Activated CD4-positive, alpha-beta T cell treated with anti-CD3 and anti-CD28 coated beads, Interleukin-2, amount 10 ng/mL, durations not matched to agents 7 days and 5 days (primary cell): ENCODE measurements around the gene SCUBE1. TPM values are rescaled to one million over a fixed set of nuclear protein-coding genes. Genes with fewer than 3 reads are reported as not detected.
"Not testable (repeated sequence)": the region's sequence is repeated elsewhere in the genome, so short reads cannot be mapped to it uniquely, and the experiment has no call there.

ENCODE experiments used
- CTCF ChIA-PET: fragments of 350-600 bp; sonication (Branson Sonifier 250); formaldehyde crosslinking; loops from one replicate; lab custom pipeline; 2021; ENCODE audit warnings: antibody characterized with exemption; lab: Charles Lee
- POLR2A ChIA-PET: fragments of 350-600 bp; sonication (Branson Sonifier 250); formaldehyde crosslinking; loops from one replicate; lab custom pipeline; 2021; ENCODE audit warnings: antibody characterized with exemption; lab: Charles Lee
- DNase-seq: peaks from one replicate; pipeline ENCODE4 v3.0.0-alpha.2; 2020
- H3K27ac Mint-ChIP-seq: one replicate; pipeline ENCODE4 v1.8.0; 2021; ENCODE audit warnings: mild to moderate bottlenecking, moderate library complexity, mixed read lengths
- H3K27me3 Mint-ChIP-seq: one replicate; pipeline ENCODE4 v1.8.0; 2021; ENCODE audit warnings: mixed read lengths
- H3K36me3 Mint-ChIP-seq: one replicate; pipeline ENCODE4 v1.8.0; 2021; ENCODE audit warnings: low read depth, mixed read lengths
- H3K4me1 Mint-ChIP-seq: one replicate; pipeline ENCODE4 v1.8.0; 2021; ENCODE audit warnings: mixed read lengths
- H3K4me3 Mint-ChIP-seq: one replicate; pipeline ENCODE4 v1.8.0; 2021; ENCODE audit warnings: mild to moderate bottlenecking, moderate library complexity, mixed read lengths
- H3K9me3 Mint-ChIP-seq: one replicate; pipeline ENCODE4 v1.8.0; 2021; ENCODE audit warnings: mixed read lengths
- total RNA-seq, 2 experiments: library from RNA; stranded (reverse); gene quantifications; one replicate each; pipeline ENCODE4 v1.2.3, GENCODE V29; 2021

Gene SCUBE1
- total RNA-seq, 2 experiments from 2014 or later: not detected

DNA sequence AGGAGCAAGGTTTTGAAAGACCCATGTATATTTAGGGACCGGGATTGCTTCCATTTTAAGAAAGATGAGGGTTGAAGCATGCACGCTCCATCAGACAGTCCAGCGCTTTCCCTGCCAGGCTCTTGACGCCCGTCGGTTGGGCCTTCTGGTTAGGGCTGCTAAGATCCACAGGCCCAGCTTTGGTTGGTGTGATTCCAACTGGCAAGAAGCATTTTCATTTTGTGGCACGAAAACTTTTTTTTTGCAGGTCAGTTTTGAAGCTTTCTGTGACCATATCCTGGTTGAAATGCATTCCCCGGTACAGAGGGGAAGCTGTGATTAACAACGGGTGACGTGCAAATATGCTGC, 34.4 kb upstream of the SCUBE1 start:
- H3K27me3 Mint-ChIP-seq: peaks cover 42% of the 10 kb centered on the region
- no peaks in the 10 kb centered on the region for H3K36me3 Mint-ChIP-seq
- H3K4me1 Mint-ChIP-seq: peaks cover 29% of the 10 kb centered on the region
- H3K4me3 Mint-ChIP-seq: no peak overlapping the region
- H3K9me3 Mint-ChIP-seq: peaks cover 4% of the 10 kb centered on the region
- DNase-seq: no peak
- CTCF ChIA-PET: interaction anchor here (0.5 to 1.4 kb wide), 3 partner anchors 31 to 146 kb away, joined by 3 read pairs; no protein-coding TSS in a partner anchor
- POLR2A ChIA-PET: no interaction called here
- H3K27ac Mint-ChIP-seq: no peak overlapping the region

DNA sequence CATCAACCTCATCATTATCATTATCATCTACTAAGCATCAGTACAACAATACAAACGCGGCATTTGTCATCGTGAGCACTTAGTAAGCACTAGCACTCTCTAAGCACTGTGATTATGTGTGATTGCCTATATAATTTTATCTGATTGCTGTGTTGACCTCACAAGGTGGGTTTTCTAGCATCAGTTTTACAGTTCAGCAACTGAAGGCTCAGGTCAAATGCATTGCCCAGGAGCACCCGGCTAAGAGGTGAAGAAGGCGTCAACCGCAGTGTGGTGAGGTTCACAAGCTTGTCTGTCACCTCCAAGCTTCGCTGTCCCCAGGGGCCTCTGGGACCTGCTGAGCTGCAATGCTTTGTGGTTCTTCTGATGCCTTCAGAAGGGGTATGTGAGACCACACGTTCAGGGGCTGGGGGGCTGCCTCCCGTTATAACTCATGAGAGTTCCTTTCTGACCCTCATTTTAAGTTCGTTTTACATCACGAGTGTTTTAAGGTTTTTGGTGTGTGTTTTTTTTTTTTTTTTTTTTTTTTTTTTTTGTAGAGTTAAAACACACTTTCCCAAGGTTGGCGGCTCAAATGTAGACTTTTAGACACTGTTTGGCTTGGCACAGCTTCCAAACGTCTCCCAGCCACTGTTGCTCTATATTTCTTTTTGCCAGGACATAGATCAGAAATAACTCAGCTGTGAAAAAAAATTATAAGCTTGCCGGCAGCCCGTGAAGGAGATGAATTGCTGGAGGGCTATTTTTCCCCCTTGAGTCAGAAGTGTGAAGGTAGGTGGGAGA, 33.8 kb upstream of the SCUBE1 start:
- Mint-ChIP-seq H3K4me1 (peaks cover 29% of the 10 kb centered on the region), H3K4me3 (no peak overlapping the region), H3K27me3 (peaks cover 42% of the 10 kb centered on the region), H3K9me3 (peaks cover 4% of the 10 kb centered on the region), H3K36me3 (no peaks in the 10 kb centered on the region), H3K27ac (no peak overlapping the region)
- DNase-seq: no peak
- ChIA-PET CTCF (interaction anchor here (0.5 to 1.4 kb wide), 2 partner anchors 141 to 145 kb away, joined by 3 read pairs; no protein-coding TSS in a partner anchor), POLR2A (no interaction called here)

DNA sequence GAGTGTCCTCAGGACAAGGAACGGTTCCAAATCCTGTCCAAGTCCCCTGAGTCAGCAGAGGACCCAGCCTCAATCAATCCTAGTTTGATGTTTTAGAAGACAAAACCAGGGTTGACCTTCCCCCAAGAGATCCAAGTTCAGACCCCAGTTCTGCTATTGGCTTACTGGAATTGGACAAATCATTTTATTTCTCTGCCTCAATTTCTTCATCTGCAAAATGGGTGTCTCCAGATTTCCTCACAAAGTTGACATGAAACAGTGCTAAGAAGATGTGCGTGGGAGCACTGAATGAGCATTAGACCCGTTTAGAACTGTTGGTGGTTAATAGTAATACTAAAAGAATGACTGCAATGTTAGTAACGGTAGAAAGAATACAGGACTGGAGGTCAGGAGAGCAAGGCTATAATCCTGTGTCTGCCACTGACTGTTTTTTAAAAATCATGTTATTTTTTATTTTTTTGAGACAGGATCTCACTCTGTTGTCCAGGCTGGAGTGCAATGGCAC, 32.8 kb upstream of the SCUBE1 start:
- Mint-ChIP-seq H3K4me3 (no peak overlapping the region), H3K27ac (no peak overlapping the region), H3K4me1 (peaks cover 20% of the 10 kb centered on the region), H3K36me3 (no peaks in the 10 kb centered on the region), H3K27me3 (peaks cover 50% of the 10 kb centered on the region), H3K9me3 (peaks cover 4% of the 10 kb centered on the region)
- no peak for DNase-seq
- POLR2A ChIA-PET: no interaction called here
- CTCF ChIA-PET: no interaction called here

DNA sequence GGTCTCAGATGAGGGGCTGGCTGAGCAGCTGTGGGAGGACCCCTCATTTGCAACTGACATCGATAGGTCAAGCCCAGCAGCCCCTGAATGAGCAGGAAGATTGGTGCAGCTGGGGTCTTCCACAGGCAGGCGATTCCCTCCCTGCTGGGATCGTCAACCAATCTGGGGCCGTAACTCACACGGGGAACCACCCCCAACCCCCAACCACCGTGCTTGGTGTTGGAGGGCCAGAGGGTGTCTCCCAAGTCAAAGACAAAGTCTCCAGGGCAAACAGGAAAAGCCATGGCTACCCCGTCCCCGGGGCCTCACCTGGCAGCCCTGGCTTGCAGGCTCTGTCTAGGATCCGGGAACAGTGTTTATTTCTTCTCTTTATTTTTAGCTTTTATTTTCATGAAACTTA, 26.9 kb upstream of the SCUBE1 start:
- H3K27me3 Mint-ChIP-seq: peaks cover 34% of the 10 kb centered on the region
- ChIA-PET POLR2A (no interaction called here), CTCF (interaction anchor here (0.6 to 1.7 kb wide), 3 partner anchors 13 to 443 kb away, joined by 3 read pairs; no protein-coding TSS in a partner anchor)
- H3K4me3 Mint-ChIP-seq: no peak overlapping the region
- peaks cover 4% of the 10 kb centered on the region for H3K9me3 Mint-ChIP-seq
- no peak overlapping the region for H3K27ac Mint-ChIP-seq
- DNase-seq: no peak
- no peaks in the 10 kb centered on the region for H3K36me3 Mint-ChIP-seq
- H3K4me1 Mint-ChIP-seq: no peaks in the 10 kb centered on the region

DNA sequence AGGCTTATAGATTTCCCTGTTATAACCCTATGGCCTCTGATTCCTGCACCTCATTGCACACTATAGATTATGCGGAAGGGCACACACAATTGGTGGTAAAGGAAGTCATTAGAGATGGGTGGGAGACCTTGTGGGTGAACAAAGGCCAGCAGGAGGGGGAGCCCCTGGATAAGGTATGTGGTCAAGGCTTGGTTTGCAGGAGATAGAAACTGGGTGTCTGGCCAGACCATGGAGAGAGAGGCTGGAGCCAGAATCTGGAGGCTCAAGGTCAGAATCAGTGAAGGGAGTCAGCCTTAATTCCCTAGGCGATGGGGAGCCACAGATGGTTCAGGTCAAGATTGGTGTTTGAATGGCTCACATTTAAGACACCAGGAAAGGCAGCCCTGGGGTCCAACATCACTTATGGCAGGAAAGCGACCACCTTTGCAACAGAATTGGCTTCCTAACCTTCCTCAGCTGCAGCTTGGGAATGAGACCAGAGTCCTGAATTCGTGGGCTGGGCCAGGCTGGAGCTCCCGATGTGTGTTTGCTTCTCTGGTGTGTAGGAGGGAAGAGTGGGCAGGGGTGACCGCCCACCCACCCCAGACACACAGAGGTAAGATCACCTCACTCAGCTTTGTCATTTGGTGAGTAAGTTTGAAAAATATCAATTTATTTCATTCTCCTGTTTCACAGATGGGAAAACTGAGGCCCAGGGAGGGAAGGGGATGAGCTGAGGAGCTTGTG, 22.7 kb upstream of the SCUBE1 start:
- H3K4me1 Mint-ChIP-seq: no peaks in the 10 kb centered on the region
- no peaks in the 10 kb centered on the region for H3K9me3 Mint-ChIP-seq
- DNase-seq: no peak
- H3K27me3 Mint-ChIP-seq: peaks cover 16% of the 10 kb centered on the region
- ChIA-PET CTCF (no interaction called here), POLR2A (no interaction called here)
- H3K27ac Mint-ChIP-seq: no peak overlapping the region
- no peaks in the 10 kb centered on the region for H3K36me3 Mint-ChIP-seq
- H3K4me3 Mint-ChIP-seq: no peak overlapping the region

DNA sequence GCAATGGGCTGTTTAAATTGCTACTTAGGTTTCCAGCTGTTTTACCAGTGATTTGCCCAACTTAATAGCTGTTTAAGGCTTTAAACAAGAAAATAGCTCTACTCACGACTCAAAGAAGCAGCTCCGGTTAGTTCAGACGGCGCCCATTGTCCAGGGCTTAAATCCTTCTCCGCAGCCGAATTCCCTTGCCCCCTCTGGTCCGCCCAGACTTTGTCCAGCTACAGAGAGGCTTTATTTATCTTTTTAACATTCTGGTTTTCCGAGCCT, 20.9 kb upstream of the SCUBE1 start:
- POLR2A ChIA-PET: no interaction called here
- Mint-ChIP-seq H3K4me3 (no peak overlapping the region), H3K27ac (no peak overlapping the region), H3K9me3 (no peaks in the 10 kb centered on the region), H3K4me1 (no peaks in the 10 kb centered on the region), H3K36me3 (no peaks in the 10 kb centered on the region), H3K27me3 (peaks cover 10% of the 10 kb centered on the region)
- DNase-seq: no peak
- CTCF ChIA-PET: interaction anchor here (0.7 to 1.1 kb wide), 2 partner anchors 133 to 595 kb away, joined by 3 read pairs; no protein-coding TSS in a partner anchor

DNA sequence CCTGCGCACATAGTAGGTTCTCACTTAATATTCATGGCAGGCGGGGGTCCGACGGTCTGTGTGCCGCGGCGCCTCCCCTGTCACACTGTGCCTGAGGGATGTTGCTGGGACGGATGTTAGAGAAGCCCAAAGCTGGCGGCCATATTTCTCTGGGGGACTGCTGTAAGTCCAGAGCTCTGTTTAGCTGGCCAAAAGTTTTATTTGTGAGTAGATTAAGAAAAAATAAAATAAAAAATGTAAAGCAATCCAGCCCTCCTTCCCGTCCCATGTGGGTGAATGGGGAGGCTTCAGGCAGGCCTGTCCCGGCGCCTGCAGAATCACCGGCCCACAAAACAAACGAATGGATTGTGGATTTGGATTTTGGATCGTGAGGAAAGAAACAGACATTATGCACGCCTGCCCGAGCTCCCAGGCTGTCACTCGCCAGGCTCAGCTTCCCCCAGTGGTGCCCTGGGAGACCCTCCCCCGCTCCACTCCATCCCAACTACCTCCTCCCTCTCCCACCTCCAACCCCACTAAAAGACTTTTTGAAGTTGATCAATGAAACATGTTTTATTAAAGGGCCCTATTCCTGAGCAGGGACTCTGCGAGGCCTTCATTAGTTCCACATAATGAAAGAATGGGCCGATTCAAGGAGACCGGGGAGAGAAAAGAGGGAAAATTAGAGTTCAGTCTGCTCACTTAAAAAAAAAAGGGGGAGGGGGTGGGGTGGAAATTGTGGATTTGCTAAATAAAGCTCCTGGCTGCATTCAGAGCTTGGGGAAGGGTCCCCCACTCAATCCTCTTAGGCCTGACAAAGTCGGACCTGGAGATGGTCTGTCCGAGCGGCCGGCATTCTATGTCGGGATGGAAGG, 20.4 kb upstream of the SCUBE1 start:
- Mint-ChIP-seq H3K36me3 (no peaks in the 10 kb centered on the region), H3K27ac (no peak overlapping the region), H3K4me1 (no peaks in the 10 kb centered on the region), H3K4me3 (no peak overlapping the region), H3K9me3 (no peaks in the 10 kb centered on the region), H3K27me3 (peaks cover 8% of the 10 kb centered on the region)
- POLR2A ChIA-PET: no interaction called here
- CTCF ChIA-PET: interaction anchor here (0.7 to 1.1 kb wide), 3 partner anchors 132 to 596 kb away, joined by 3 to 4 read pairs (median 3); no protein-coding TSS in a partner anchor
- no peak for DNase-seq

DNA sequence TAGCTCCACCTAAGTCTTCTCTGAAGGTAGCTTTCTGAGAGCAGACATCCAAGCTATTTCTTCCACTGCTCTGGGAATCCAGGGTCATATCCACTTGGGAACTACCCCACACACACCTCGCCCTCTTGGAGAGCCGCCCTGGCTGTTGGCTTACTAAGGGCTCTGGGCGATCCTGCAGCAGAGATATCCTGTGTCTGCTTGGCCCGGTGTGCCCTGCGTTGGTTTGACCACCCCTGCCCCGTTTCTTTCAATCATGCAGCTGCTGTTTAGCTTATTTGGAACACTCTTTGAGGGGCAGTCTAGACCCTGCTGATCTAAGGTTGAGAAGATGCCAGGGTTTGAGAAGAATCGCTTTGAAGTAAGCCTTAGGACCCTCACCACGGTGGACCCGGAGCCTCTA, 17.4 kb upstream of the SCUBE1 start:
- ChIA-PET CTCF (no interaction called here), POLR2A (no interaction called here)
- Mint-ChIP-seq H3K27me3 (no peaks in the 10 kb centered on the region), H3K27ac (no peak overlapping the region), H3K4me3 (no peak overlapping the region), H3K9me3 (no peaks in the 10 kb centered on the region), H3K36me3 (no peaks in the 10 kb centered on the region), H3K4me1 (no peaks in the 10 kb centered on the region)
- DNase-seq: no peak

DNA sequence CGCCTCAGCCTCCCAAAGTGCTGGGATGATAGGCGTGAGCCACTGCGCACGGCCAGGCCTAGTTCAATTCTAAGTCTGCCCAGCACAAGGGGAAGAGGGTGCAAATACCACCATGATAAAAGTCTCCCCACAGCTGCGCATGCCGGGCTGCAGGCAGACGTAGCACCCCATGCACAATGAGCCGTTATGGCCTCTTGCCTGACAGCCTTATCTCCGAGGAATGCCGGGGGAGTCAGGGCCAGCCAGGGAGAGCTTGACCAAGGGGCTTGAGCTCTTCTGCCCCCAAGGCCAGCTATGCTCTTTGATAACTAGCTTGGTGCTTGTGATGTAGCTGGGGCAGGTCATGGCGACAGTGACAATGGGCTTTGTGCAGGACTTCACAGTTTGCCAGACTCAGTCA, 13.7 kb upstream of the SCUBE1 start:
- H3K4me1 Mint-ChIP-seq: no peaks in the 10 kb centered on the region
- no peaks in the 10 kb centered on the region for H3K9me3 Mint-ChIP-seq
- ChIA-PET CTCF (interaction anchor here (1.0 kb wide), 1 partner anchor 126 kb away, joined by 3 read pairs; no protein-coding TSS in a partner anchor), POLR2A (no interaction called here)
- no peaks in the 10 kb centered on the region for H3K36me3 Mint-ChIP-seq
- H3K4me3 Mint-ChIP-seq: no peak overlapping the region
- no peaks in the 10 kb centered on the region for H3K27me3 Mint-ChIP-seq
- DNase-seq: no peak
- H3K27ac Mint-ChIP-seq: no peak overlapping the region

DNA sequence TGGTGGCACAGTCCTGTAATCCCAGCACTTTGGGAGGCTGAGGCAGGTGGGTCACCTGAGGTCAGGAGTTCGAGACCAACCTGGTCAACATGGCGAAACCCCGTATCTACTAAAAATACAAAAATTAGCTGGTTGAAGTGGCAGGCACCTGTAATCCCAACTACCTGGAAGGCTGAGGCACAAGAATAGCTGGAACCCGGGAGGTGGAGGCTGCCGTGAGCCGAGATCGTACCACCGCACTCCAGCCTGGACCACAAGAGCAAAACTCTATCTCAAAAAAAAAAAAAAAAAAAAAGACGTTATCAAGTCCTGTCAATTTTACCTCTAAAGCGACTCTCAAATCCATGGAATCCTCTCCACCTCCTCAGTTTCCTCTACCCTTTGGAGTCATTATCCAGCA, 12.5 kb upstream of the SCUBE1 start:
- H3K4me3 Mint-ChIP-seq, DNase-seq, H3K9me3 Mint-ChIP-seq, H3K36me3 Mint-ChIP-seq, H3K27ac Mint-ChIP-seq, H3K4me1 Mint-ChIP-seq, POLR2A ChIA-PET, H3K27me3 Mint-ChIP-seq: not testable (repeated sequence)
- CTCF ChIA-PET: interaction anchor here (1.1 kb wide), 1 partner anchor 9 kb away, joined by 6 read pairs; no protein-coding TSS in a partner anchor

DNA sequence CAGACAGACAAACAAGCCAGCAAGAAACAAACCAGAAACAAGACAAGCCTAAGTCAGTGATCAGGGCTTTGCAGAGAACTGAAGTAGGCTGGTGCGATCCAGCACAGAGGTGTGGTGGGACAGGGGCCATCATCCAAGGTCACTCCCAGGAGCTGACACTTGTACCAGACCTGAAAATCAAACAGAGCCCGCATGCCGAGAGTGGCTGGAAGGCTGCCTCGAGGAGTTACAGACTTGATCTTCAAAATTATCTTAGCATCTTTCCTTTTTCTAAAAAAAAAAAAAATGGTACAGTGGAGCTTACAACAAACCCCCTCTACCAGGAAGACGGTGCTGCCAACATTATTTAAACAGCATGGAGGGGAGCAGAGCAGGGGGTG, 8.8 kb upstream of the SCUBE1 start:
- Mint-ChIP-seq H3K4me1 (no peaks in the 10 kb centered on the region), H3K9me3 (no peaks in the 10 kb centered on the region), H3K27ac (no peak overlapping the region), H3K36me3 (no peaks in the 10 kb centered on the region), H3K4me3 (no peak overlapping the region), H3K27me3 (peaks cover 7% of the 10 kb centered on the region)
- POLR2A ChIA-PET: no interaction called here
- DNase-seq: no peak
- CTCF ChIA-PET: interaction anchor here (1.2 kb wide), 1 partner anchor 12 kb away, joined by 4 read pairs; no protein-coding TSS in a partner anchor

DNA sequence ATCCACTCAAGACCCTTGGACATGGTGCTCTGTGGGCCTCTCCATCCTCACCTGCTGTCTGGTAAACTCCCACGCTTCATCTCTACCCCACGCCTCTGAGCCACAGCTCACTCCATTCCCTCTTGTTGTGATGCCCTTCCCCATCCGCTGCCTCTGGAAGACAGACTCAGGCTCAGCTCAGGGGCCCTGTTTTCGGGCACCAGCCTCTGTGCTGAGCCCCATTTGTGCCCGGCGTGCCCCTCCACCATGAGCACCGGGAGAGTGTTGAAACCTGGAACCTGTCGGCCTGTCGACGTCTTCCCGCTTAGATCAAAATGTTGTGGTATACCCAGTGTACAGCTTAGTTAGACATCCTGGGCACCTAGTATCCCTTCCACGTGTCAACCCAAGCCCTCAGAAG, 6.5 kb upstream of the SCUBE1 start:
- no peak for DNase-seq
- H3K4me1 Mint-ChIP-seq: peaks cover 10% of the 10 kb centered on the region
- ChIA-PET POLR2A (no interaction called here), CTCF (no interaction called here)
- H3K4me3 Mint-ChIP-seq: no peak overlapping the region
- H3K27me3 Mint-ChIP-seq: peaks cover 16% of the 10 kb centered on the region
- no peak overlapping the region for H3K27ac Mint-ChIP-seq
- H3K36me3 Mint-ChIP-seq: no peaks in the 10 kb centered on the region
- no peaks in the 10 kb centered on the region for H3K9me3 Mint-ChIP-seq
